Left ventricle myocardium superior (tissue), 1 donor: Measurements from ENCODE around the gene ZNF563. TPM values are rescaled to one million over a fixed set of nuclear protein-coding genes. Genes with fewer than 3 reads are reported as not detected.
A peak's percentile ranks its signal among the peaks of the same experiment; 100 is the strongest.
"Not testable (repeated sequence)": the region's sequence is repeated elsewhere in the genome, so short reads cannot be mapped to it uniquely, and the experiment has no call there.

Source experiments
- ATAC-seq: fragments of 200-7000 bp; cut with Tn5 transposase; one replicate; pipeline ENCODE4 v1.9.1; 2020; ENCODE audit warnings: mild to moderate bottlenecking, moderate library complexity
- DNase-seq: peaks from one replicate; pipeline ENCODE4 v3.0.0-alpha.2; 2020
- intact Hi-C: fragments of 100-400 bp; cut with micrococcal nuclease; formaldehyde crosslinking; loops from one replicate; pipeline ENCODE4 v1.11.0; 2022
- total RNA-seq: library from RNA; stranded (reverse); fragmentation: NEBNext Ultra II Directional; extraction: Animal tissue kit (Norgen Biotek cat#: 25700); gene quantifications from one replicate; pipeline ENCODE4 v1.2.1, GENCODE V29; 2021
- donor health status: DM: no; HTN: yes; CAD: no; lungs with severe emphysema.

ZNF563 gene
- total RNA-seq, 1 donor from 2014 or later = 3.7 TPM

DNA sequence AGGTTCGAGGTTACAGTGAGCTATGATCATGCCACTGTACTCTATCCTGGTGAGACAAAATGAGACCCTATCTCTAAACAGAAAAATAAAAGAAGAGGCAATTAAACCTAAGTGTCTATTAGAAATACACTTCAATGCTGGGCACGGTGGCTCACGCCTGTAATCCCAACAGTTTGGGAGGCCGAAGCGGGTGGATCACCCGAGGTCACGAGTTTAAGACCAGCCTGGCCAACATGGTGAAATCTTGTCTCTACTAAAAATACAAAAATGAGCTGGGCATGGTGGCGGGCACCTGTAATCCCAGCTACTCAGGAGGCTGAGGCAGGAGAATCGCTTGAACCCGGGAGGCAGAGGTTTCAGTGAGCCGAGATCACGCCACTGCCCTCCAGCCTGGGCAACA lies 24.5 kb downstream of the ZNF563 start:
- DNase-seq, ATAC-seq, intact Hi-C loops: not testable (repeated sequence)

GRCh38 chr19:12295191-12295590 lies 38.2 kb downstream of the ZNF563 start:
- ATAC-seq (peak; percentile 16), DNase-seq (no peak)
- intact Hi-C loops = no loop called here

DNA sequence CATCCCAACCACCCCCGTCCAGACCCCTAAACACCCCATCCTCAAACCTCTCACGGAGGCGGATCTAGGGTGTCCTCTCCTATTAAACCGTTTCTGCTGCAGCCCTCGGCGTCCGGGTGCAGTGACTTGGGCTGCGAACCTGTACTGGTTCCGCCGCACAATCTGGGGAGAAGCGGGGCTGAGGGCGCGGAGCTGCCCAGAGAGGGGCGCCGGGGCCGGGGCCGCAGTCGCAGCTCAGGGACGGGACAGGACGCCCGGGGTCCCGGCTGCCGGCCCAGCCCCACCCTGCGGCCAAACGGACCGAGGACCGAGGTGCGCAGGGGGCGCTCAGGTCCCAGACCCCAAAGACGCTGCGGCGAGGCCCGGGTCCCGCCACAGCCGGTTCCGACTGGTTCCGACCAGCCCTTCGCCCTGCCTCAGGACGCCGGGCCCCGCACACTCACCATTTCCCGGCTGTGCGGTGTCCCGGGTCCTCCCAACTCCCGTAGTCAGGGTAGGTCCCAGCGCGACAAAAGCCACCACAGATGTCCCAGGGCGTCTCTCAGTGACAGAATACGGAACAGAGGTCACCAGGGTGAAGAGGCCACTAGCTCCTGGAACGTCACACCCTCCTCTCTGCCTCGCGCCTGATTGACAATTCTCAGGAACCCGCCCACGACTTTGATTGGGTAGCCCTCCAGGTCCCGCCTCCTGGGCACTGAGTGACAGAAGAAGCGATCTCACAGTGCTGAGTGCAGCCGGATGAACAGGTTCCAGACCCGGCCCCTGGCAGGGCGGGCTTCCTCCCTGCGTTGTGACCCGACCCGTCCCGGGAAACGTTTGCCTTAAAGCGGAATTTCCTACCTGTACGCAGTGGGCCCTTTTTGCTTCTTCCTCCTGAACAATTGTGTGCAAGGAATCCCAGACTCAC lies 38.9 kb downstream of the ZNF563 start, which contains the start of gene ZNF44:
Gene ZNF44 (minus strand): TSS at position 635 of the 910 bp plus-strand sequence. CDS start 189 bp downstream, at position 446.
- intact Hi-C loops = no loop called here
- DNase-seq (peak; percentile 98), ATAC-seq (peak; percentile 99)

DNA sequence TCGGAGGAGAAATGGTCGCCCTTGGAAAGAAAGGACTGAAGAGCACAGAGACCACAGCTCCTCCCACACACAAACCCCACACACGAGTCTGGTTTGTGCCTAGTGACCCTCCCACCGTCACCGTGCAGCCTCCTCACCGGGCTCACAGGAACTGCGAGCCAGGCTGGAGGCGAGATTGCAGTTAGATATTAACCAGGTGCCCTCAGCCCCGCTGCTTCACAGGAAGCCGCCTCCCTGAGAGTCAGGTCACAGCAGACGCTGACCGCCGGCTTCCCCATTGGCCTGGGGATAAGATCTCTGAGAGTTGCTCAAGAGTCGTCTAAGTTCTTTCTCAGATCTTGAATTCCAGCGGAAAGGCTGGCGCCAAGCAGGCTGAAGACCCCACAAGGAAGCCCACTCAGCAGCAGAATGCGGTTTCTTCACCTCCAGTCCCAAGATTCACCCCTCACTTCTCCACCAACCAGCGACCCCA lies 39.6 kb downstream of the ZNF563 start:
- ATAC-seq (peak; percentile 58), DNase-seq (peak; percentile 69)
- intact Hi-C loops = no loop called here

DNA sequence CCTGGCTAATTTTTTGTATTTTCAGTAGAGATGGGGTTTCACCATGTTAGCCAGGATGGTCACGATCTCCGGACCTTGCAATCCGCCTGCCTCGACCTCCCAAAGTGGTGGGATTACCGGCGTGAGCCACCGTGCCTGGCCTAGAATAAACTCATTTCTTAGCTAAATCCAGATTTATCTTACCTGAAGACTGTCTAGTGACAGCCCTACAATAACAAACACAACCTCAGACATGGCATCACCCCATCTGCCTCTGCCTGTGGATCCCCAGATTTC lies 43.7 kb downstream of the ZNF563 start:
- intact Hi-C loops = no loop called here
- DNase-seq (no peak), ATAC-seq (no peak)

DNA sequence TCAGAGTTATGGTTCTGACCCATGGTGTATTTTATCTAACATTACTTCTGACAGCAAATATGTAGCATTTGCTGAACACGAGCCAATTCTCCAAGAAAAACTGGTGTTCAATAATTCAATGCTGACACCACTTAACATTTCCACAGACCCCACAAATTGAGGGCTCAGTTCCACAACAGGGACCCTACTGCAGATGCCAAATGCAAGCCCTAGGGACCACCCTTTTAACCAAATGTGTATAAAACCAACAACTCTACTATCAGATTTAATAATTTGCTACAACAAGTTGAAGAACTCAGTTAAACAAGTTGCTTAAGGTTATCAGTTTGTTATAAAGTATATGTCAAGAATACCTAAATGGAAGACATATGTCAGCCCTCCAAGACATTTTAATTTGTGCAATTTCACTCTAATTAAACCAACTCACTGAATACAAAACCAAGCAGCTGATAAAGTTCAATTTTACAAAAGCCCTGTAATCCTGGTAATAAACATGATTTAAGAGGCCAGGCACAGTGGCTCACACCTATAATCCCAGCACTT lies 45.4 kb downstream of the ZNF563 start:
- no peak for DNase-seq
- intact Hi-C loops = no loop called here
- no peak for ATAC-seq

- DNase-seq (no peak), ATAC-seq (no peak)
- intact Hi-C loops = no loop called here
Measured at GRCh38 chr19:12284631-12285030, 48.8 kb downstream of the ZNF563 start.

- intact Hi-C loops = no loop called here
- DNase-seq (no peak), ATAC-seq (no peak)
Measured at GRCh38 chr19:12284226-12284625, 49.2 kb downstream of the ZNF563 start.

- ATAC-seq = no peak
- no peak for DNase-seq
- intact Hi-C loops = no loop called here
Measured at GRCh38 chr19:12278713-12279112, 54.7 kb downstream of the ZNF563 start.

GRCh38 chr19:12272980-12273901 lies 60.2 kb downstream of the ZNF563 start:
- DNase-seq (no peak), ATAC-seq (no peak)
- intact Hi-C loops = no loop called here

- DNase-seq (no peak), ATAC-seq (no peak)
- intact Hi-C loops = no loop called here
Measured at GRCh38 chr19:12272386-12272785, 61.0 kb downstream of the ZNF563 start.

GRCh38 chr19:12270854-12271253 lies 62.6 kb downstream of the ZNF563 start:
- ATAC-seq = no peak

More at GRCh38 chr19:12270854-12271253, 62.6 kb downstream of the ZNF563 start:
- intact Hi-C loops = no loop called here
- DNase-seq = no peak

Other genes starting within 250 kb of the ZNF563 start
- gene ZNF20, start 193.3 kb downstream of the ZNF563 start, total RNA-seq = 1.8 TPM
- 2.9 TPM for gene ZNF625, start 176.9 kb downstream of the ZNF563 start, total RNA-seq
- gene ZNF136, start 170.5 kb downstream of the ZNF563 start, total RNA-seq = 5.0 TPM
- 9.5 TPM for gene ZNF44, start 38.8 kb downstream of the ZNF563 start, total RNA-seq
- gene ZNF442, start 32.0 kb upstream of the ZNF563 start, total RNA-seq = 3.5 TPM
- gene ZNF799, start 67.6 kb upstream of the ZNF563 start, total RNA-seq = 2.0 TPM
- gene ZNF443, start 107.4 kb upstream of the ZNF563 start, total RNA-seq = 2.3 TPM
- 1.6 TPM for gene ZNF709, start 151.2 kb upstream of the ZNF563 start, total RNA-seq
- gene ZNF564, start 217.8 kb upstream of the ZNF563 start, total RNA-seq = 9.6 TPM